ENCODE results near the gene POLR3E.
A peak's percentile ranks its signal among the peaks of the same experiment; 100 is the strongest.
"Not testable (repeated sequence)": the region's sequence is repeated elsewhere in the genome, so short reads cannot be mapped to it uniquely, and the experiment has no call there.

Gene POLR3E

GRCh38 chr16:22293137-22294106 lies 3.8 kb upstream of the POLR3E start:
- DNase-seq = no peak

DNA sequence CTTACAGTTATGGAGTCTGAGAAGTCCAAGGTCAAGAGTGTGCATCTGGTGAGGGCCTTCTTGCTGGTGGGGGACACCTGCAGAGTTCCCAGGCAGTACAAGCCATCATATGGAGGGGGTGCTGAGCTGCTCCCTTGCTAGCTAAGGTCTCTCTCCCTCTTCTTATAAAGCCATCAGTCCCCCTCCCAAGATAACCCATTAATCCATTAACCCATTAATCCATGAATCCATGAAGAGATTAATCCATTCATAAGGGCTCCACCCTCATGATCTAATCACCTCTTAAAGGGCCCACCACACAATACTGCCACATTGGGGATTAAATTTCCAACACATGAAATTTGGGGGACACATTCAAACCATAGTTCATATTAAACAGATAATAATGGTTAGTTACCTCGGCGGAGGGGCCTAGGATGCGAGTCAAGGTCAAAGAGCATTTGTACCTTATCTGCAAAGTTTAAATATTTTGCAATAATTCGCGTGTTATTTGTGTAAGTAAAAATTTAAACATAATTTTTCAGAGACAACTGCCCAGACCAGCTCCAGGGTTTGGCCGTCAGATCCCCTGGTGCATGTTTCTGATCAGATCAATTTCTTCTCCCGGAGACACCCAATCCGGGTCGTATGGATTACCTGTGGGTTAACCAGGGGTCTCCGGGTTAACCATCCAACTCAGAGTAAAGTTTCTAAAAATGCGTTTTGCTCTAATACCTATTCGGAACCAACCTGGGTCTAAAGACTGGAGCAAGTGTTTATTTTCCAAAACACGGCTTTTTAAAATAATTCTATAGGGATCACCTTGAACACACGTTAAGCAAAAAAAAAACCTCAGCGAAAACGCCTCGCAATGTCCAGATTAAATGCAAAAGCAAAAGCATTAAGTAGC lies 740 bp upstream of the POLR3E start:
- no peak for DNase-seq

DNA sequence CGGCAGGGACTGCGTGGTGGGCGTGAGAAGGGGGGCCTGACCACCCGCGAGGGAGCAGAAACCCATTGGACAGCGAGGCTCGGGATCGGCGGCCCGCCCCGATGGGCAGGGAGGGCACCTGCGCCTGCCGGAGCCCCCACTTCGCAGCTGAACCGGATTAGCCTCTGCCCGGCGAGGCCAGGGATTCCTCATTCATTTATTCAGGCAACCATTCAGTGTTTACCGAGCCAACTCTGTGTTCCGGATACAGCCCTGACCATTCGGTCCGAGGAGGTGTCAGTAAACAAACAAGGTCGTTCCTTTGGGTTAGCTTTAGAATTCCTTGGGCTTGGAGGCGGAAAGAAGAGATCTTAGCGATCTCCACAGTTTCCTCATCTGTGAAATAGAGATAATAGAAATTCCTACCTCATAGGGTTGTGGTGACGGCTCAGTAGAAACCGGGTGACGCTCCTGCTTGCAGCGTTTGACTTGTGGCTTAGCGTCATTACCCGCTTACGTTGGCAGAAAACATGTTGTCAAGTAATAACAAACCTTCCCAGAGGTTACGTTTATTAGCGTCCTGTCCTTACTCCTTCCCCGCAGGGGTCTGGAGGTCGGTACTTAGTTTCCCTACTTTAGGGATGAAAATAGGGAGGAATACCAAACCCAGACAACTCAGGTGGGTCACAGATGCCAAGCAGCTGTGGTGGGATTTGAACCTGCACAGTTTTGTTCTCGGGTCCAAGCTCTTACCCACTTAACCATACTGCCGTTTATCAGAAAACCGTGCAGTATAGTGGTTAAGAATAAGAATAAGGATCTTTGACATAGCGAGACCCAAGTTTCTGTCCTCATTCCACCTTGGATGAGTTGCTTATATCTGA lies 893 bp downstream of the POLR3E start:
- DNase-seq = peak; percentile 89

DNA sequence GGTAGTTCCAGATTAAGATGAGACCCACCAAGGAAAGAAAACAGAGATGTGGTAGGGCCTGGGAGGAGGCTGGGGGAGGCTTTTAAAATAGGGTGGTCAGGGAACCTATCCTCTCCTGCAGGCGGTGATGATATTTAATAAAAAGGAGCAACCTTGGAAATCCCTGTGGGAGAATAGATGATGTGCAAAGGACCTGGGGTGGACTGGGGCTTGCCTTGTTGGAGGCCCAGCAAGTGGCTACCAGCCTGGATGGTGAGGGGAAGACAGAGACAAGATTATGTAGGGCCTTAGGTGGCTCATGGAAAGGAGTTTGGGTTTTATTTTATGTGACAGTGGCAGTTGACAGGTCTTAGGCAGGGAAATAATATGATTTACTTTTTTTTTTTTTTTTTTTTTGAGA lies 1.8 kb downstream of the POLR3E start:
- DNase-seq = no peak

- DNase-seq = peak; percentile 41
These were observed 3.3 kb downstream of the POLR3E start for GRCh38 chr16:22300427-22301071.

DNA sequence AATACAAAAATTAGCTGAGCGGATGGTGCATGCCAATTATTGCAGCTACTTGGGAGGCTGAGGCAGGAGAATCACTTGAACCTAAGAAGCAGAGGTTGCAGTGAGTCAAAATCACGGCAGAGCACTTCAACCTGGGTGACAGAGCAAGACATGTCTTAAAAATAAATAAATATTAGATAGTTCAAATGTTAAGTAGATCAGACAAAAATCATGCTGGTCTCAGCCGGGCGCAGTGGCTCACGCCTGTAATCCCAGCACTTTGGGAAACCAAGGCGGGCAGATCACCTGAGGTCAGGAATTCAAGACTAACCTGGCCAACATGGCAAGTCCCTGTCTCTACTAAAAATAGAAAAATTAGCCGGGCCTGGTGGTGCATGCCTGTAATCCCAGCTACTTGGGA lies 4.2 kb downstream of the POLR3E start:
- DNase-seq = not testable (repeated sequence)

DNA sequence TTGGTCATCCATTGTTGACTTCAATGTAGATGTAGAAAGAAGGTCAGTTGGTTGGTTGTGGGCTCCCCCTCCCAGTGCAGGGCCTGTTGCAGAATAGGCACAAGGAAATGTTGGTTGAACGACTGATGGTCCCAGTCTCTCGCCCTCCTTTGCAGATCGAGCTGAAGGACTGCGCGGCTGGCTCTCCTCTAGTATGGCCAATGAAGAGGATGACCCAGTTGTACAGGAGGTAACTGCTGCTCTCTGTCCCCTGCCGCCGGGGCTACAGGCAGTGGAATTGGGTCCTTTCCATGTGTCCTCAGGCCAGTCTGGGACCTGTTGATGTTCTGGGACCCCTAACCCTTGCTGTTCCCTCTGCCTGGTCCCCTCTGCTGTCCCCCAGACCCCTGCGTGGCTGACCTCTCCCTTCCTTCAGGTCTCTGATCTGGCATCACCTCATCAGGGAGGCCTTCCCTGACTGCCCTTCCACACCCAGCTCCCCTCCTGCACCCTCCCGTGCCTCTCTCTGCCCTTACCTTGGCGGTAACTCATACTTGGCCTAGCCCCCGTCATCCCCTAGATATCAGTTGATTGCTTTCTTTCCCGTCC lies 5.7 kb downstream of the POLR3E start:
- no peak for DNase-seq

DNA sequence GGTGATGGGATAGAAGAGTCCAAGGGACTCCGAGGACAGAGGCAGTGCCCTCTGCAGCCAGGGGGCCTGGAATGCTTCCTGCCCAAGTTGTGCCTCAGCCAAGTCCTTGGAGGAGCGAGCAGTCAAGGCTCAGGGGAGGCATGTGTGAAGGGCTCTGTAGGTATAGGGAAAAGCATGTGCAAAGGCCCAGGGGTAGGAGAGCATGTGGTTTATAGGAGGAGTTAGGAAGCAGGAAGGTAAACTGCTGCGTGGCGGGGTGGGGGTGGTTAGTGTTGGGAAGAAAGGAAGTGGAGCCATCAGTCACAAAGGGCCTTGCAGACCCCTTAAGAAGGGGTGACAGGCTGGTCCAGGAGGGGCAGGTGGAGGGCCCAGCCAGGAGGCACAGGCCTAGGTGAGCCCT lies 7.2 kb downstream of the POLR3E start:
- no peak for DNase-seq

DNA sequence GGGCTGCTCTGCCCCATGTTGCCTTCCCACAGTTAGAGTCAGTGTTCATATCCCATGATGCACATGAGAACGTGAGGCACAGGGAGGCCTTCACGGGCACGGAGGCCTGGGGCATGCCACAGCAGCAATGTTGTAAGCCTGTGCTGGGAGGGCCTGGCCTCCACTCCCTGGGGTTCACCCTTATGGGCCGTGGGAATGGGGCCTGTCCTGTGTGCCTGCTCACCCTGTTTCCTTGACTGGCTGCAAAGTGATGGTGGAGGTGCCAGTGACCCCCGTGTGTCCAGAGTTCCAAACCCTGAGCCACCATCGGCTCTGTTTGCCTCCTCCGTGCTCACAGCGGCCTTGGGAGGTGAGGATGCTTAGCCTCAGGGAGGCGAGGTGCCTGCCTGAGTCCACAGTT lies 9.6 kb downstream of the POLR3E start:
- DNase-seq = no peak

- no peak for DNase-seq
These were observed 10.6 kb downstream of the POLR3E start for GRCh38 chr16:22307838-22308237.

GRCh38 chr16:22308824-22309520 lies 11.8 kb downstream of the POLR3E start:
- no peak for DNase-seq

DNA sequence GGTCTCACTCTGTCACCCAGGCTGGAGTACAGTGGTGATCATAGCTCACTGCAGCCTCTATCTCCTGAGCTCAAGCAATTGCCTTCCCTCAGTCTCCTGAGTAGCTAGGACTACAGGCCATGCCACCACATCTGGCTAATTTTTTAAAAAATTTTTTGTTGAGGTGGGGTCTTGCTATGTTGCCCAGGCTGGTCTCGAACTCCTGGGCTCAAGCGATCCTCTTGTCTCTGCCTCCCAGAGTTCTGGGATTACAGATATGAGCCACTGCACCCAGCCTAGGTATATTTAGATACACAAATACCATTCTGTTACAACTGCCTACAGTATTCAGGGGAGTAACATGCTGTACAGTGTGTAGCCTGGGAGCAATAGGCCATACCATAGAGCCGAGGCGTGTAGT lies 14.3 kb downstream of the POLR3E start:
- no peak for DNase-seq

DNA sequence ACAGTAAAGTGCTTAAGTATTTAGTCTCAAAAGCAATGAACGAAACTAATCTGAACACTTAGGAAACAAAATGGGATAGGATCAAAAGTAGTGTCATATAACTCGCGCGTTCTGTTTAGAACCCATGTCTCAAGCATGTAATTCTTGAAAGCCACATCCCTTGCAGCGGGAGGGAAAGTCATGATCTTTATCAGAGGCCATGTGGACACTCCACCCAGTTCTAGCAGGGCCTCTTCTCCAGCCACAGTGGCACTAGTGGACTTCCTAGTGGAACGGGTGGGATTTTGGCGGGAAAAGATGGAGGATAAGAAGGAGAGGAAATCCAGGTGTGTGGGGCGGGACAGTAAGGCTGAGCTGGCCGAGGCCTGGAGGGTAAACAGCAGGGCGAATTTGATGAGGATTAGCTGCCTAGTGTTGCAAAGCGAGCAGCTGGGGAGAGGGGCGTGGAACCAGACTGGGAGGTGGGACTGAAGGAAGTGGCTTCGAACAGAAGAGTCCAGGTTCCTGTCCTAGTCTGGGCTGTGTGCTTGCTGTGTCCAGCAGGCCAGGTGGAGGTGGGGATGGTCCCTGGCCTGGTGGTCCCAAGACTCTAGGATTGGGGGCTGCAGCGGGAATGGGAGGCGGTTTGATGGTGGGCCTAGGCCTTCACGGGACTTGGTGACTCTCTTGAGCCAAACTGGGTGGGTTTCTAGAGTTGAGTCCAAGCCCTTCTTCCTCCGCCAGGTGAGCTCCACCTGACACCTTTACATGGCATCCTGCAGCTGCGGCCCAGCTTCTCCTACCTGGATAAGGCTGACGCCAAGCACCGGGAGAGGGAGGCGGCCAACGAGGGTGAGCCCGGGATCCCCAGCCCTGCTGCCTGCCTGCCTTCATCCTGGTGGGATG lies 15.9 kb downstream of the POLR3E start:
- DNase-seq = no peak

- DNase-seq = no peak
These were observed 16.8 kb downstream of the POLR3E start for GRCh38 chr16:22313876-22314470.

GRCh38 chr16:22314661-22315626 lies 17.7 kb downstream of the POLR3E start:
- no peak for DNase-seq

DNA sequence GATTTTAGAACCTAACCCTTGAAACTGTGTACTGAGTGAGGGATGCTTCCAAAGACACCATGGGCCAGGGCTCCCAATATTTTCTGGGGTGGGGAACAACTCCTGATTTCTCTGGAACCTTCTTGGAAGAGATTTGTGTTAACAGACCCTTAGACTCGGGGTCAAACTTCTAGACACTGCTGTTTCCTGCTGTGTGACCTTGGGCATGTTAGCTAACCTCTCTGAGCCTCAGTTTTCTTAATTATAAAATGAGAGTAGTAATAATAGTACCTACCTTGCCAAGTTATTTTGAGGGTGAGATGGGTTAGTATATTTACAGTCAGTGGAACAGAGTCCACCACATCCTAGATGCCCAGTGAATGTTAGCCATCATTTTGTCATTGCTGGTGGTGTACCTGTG lies 18.8 kb downstream of the POLR3E start:
- DNase-seq = no peak

GRCh38 chr16:22316411-22316811 lies 19.2 kb downstream of the POLR3E start:
- DNase-seq = no peak

DNA sequence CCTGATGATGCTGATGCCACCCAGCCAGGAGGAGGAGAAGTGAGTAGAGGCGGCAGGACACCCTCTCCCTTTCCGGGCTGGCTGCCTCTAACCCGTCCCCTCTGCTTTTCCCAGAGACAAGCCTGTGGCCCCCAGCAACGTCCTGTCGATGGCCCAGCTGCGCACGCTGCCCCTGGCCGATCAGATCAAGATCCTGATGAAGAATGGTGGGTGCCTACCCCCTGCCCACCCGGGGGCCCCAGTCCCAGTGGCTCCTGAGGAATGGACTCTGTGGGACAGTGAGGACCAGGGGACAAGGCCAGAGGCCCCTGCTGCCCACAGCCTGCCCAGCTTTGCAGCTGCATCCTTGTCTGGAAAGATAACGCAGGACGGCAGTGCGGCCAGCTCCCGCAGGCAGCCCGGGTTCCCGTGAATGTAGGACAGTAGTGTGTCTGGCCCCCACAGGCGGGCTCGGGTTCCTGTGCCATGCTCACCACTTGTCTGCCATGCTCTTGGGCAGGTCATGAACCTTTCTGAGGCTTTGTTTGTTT lies 19.9 kb downstream of the POLR3E start:
- no peak for DNase-seq

Measured in CD4-positive, alpha-beta T cell treated with Interleukin-4 for 4 hours (primary cell).